GM18520 (cell line): ENCODE results near the gene CYS1.
"Not testable (repeated sequence)": the region's sequence is repeated elsewhere in the genome, so short reads cannot be mapped to it uniquely, and the experiment has no call there.

Experiments used
- ATAC-seq: cut with Tn5 transposase; IDR thresholded peaks from one replicate; pipeline ENCODE4 v1.9.1; 2021; ENCODE audit not compliant: unreplicated experiment

The CYS1 gene

DNA sequence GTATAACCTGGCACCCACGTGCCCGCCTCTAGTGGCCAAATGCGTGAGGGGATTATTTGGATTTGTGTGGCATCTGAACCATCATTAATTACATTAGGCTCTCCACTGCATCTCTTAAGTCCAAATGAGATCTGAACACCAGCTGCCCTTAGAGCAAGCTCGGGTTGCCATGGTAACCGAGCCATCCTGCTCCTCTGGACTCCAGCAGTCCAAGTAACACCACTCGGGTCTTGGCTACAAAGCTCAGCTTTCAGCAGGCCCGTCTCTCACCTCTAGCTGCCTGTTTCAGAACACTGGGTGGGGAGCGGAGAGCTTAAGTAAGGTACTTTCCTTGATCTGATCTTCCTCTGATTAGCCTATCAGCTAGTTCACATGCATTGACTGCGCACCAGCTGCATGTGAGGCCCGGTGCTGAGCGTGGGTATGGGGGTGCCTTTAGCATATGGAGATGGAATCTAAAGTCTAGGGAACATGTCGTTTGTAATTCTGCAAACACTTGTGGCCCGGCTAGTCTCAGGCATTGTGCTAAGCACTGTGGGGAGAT lies 14.1 kb upstream of the CYS1 start:
- ATAC-seq = no peak

DNA sequence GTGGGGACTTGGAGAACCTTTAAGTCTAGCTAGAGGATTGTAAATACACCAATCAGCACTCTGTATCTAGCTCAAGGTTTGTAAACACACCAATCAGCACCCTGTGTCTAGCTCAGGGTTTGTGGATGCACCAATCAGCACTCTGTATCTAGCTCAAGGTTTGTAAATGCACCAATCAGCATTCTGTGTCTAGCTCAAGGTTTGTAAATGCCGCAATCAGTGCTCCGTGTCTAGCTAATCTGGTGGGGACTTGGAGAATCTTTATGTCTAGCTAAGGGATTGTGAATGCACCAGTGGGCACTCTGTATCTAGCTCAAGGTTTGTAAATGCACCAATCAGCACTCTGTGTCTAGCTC lies 11.7 kb upstream of the CYS1 start:
- ATAC-seq = not testable (repeated sequence)

DNA sequence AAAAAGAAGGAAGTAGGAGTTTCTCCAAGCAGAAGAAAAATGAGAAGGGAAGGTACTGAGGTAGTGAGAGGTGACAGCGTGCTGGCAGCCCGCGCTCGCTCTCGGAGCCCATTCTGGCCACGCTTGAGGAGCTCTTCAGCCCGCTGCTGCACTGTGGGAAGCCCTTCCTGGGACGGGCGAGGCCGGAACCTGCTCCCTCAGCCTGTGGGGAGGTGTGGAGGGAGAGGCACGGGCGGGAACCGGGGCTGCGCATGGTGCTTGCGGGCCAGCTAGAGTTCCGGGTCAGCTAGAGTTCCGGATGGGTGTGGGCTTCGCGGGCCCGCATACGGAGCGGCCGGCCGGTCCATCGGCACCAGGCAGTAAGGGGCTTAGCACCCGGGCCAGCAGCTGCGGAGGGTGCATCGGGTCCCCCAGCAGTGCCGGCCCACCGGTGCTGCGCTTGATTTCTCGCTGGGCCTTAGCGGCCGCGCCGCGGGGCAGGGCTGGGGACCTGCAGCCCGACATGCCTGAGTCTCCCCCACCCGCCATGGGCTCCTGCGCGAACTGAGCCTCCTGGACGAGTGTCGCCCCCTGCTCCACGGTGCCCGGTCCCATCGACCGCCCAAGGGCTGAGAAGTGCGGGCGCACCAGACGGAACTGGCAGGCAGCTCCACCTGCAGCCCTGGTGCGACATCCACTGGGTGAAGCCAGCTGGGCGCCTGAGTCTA lies 11.1 kb upstream of the CYS1 start:
- ATAC-seq = no peak

DNA sequence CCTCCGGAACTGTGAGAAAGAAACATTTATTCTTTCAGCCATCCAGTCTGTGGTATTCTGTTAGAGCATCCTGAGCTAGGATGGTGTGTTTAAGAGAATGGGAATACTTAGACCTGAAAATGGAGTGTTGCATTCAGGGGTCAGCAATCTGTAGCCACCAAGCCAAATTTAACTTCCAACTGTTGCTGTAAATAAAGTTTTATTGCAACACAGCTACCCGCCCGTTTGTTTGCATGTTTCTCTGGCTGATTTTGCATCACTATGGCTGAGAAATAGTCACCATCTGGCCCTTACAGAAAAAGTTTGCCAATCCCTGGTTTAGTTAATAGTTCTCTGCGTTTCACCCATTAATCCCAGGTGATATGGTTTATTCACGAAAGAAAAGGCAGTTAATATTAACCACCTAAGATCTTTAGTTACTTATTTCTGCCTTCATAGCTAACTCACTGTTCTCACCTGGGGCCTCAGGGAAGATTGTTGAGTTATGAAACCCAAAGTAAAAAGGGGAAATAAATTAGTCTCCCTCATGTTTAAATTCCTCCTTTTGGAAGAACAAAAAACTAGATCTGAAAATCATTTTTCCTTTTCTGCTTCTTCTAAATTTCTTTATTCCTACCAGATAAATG lies 9.5 kb upstream of the CYS1 start:
- ATAC-seq = no peak

DNA sequence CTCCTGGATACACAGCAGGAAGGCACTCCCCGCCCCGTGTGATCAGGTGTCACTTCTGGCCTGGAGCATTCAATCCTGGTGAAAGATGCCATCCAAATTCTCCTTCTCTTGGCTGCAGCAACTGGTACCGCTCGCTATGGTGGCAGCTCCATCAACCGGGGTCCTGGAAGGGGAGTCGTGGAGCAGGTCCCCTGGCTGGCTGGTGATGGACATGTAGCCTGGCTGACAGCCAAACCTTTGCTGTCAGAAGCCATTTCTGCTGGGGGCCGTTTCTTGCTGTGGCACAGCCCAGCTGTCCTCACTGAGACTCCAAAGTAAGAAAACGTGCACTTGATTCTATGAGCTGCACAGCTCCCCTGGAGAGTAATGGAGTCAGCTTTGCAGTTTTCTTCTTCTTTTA lies 7.1 kb upstream of the CYS1 start:
- ATAC-seq = no peak

DNA sequence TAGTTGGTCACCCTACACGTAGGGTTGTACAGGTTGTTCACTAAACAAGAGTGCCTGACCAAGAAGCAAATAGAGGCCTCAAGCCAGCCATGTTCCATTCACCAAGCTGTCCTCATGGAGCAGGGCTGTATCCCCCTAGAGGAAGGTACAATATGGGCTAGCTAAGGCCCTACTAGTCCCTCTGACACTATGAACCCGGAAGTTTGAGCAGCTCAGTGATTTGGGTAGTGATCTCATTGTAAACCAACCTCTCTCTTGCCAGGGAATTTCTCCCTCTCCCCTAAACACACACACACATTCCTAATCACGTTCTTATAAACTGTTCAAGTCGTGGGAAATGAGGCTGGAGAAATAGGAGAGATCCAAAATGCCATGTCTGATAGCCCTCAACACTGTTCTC lies 6.7 kb upstream of the CYS1 start:
- ATAC-seq = no peak

DNA sequence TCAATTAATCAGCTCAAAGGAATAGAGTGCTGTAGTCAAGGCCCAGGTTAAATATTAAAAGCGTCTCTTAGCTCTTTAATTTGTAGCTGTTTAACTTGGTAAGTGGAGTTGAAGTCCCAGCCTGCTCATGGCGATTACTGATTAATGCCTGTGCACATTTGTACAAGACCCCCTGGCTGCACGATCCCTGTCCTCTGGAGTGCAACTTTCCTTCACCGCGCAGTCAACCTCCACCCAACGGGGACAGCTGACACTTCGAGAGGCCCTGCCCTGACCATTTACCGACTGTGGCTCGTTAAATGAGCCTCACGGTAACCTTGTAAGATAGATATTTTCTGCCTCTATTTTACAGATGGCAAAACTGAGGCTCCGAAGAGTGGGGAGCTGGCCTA lies 5.5 kb upstream of the CYS1 start:
- ATAC-seq = no peak

DNA sequence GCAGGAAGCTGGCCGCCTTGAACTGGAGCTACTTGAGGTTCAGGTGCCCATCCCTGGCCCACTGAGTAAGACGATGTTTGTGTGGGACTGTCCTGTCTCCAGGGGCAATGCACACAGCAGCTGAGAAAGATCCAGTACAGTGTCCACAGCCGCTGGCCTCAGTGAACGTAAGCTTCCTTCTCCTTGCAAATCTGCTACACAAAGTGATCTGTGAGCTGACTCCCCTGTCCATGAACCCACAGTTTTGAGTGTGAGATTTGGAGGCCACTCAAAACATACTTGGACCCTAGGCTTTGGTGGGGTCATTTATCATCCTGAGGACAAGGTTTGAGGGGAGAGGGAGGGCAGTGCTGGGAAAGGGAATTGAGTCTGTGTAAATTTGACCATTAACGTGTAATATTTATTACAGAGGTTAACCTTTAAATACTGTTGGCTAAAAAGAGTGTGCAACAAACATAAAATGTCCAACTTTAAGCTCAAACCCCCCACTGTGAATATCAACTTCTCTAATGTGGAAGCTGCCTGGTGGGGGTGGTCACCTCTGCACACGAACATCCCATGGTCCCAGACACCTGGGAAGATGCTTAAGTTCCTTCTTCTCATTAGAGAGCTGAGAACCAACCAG lies 4.9 kb upstream of the CYS1 start:
- ATAC-seq = no peak

DNA sequence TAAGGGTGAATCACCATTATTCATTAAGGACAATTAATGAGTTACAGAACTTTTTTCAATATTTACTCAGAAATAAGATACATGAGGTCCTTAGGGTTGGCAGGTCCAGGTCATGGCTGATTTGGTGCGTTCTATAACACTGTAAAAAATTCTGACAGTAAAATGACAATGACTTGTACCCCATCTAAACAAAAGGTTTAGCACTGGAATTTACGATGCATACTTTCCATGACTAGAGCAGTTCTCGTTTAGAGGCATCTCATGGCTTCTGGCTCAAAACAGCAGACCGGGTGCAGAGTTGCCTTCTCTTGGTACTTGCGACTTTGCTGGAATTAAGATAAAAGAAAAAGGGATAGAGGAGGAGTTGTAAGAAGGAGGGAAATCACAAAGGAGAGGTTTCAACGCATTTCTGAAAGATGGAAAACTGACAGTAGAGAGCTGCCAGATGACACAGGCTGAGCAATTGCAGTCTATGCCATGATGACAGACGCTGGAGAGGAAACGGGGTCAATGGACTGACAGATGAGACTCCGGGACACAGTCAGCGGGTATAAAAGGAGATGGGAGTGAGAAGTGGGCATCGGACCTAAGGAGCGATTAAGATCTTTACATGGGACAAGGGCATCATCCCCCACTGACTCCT lies 4.1 kb upstream of the CYS1 start:
- no peak for ATAC-seq

DNA sequence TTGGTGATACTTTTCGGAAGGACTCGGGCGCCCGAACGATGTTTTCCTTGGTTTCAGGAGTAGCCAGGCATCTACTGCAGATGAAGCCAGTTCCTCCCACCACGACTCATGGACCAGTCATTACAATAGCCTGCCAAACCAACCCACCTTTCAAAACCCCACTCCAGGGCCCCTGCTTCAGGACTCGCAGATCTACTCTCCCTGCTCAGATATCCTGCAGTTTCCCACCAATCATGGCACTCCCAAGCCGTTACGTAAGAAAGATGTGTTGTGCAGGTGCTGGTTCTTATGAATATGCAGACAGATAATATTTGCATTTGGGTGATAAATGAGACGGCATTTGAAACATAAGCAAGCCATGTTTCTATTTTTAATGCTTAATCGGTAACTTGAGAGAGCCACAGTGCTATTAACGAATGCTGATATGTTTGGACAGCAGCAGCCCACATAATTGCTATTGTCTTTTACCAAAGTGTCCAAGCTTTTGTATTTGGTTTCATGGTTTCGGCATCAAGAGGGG lies 3.5 kb upstream of the CYS1 start:
- no peak for ATAC-seq

DNA sequence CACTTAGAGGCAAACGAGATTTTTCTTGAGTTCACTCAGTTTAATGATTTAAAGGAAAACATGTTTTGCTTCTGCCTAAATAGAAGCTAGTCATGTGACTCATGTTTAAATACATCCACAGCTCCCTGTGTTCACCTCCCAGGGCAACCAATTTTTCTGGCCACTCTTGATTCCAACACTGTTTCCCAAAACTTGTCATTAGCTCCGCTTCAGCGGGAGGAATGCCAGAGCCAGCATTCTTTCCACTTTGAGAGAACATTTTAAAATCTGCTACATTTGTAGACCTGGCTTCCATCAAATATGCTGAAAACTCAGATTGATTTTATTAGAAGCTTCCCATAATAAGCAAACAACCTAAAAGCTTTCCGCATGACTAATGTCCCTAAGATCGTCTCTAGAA lies 2.8 kb upstream of the CYS1 start:
- ATAC-seq = no peak

DNA sequence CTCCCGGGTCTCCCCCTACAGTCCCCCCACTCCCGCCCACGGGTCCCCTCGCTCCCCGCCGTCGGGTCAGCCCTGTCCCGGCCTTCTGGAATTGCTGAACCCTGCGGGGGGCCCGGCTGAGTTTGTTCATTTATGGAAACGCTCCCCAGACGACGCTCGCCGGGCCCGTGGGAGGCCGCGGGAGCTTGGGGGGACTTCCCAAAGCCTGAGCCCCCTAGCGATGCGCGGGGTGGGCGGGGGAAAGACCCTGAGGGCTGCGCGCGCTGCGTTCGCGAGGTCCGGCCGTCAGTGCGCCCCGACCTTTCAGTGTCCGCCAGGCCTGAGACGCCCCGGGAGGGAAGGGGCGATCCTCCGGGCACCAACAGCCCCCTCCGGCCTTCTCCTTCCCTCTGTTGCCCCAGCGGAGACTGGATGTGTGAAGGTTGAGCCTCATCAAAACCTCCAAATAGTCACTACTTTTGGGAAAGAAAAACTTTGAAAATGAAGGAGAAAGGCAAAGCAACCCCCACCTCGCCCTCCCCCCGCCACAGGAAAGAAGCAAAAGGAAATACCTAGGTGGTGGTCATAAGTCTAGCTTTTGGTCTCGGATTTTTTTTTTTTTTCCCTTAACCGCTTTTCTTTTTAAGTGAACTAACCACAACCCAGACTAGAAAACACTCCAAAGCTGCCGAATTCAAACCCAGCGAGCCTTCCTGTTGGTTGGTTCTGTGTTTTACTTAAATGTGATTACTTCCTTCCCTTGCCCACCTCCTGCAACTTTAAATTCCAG lies 509 bp upstream of the CYS1 start:
- ATAC-seq = no peak

DNA sequence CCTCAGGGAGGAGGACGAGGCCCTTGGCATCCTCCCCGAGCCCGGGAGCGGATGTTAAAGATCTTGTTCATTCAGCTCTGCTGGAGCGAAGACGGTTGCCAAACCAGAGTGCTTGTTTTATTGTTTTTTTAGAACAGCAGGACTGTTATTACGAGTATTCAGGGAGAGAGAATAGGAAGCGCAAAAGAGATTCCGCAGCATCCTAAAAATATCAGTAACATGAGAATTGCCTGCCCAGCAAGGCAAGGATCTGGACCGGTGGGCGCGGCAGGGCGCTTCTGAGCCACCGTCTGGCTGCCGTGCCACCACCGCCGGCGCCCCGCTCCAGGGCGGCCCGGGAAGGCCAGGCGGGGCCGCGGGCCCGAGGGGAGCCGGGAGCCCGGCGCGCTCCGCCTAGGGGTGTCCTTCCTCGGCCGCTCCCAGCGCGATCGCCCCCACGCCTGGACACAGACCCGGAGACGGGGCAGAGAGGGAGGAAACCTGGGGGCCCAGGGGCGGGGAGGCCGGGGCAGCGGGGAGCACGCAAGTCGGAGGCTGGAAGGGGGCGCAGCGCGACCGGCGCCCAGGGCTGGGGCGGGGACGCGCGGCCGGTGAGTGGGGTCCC lies 843 bp downstream of the CYS1 start:
- no peak for ATAC-seq

DNA sequence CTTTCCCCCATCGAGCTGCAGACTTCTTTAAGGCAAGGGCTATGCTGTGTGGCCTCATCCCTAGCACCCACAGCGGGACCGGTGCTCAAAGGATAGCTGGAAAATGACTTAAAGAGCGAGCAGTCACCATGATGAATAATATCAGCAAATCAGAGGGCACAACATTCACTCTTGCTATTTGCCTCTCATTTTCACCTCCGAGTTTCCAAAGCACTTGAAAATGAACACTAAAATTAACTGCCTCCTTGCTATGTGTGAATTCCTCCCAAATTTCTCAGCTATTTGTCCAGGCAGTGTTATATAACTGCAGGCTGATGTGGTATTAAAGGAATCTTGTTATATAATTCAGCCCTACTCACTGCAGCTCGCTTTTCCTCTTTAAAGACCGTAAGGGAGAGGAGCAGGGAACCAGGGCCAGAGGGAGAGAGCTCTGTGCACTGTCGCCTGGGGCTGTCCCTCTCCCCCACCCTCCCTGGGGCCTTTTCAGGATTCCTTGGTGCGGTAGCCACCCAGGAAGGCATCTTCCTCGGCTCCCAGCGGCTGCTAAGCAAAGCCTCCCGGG lies 1.4 kb downstream of the CYS1 start:
- no peak for ATAC-seq

DNA sequence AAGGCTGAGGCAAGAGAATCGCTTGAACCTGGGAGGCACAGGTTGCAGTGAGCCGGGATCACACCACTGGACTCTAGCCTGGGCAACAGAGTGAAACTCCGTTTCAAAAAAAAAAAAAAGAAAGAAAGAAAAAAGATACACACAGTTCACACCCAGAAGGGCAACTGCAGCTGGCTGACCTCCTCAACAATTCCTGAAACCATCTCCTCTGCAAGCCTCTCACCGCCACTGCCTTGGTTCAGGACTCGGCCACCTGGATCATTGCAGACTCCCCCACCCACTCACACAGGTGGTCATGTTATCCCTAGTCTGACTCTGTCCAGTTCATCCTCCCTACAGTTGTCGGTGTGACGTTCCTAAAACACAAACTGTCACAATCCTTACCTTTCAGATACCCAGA lies 2.2 kb downstream of the CYS1 start:
- no peak for ATAC-seq

DNA sequence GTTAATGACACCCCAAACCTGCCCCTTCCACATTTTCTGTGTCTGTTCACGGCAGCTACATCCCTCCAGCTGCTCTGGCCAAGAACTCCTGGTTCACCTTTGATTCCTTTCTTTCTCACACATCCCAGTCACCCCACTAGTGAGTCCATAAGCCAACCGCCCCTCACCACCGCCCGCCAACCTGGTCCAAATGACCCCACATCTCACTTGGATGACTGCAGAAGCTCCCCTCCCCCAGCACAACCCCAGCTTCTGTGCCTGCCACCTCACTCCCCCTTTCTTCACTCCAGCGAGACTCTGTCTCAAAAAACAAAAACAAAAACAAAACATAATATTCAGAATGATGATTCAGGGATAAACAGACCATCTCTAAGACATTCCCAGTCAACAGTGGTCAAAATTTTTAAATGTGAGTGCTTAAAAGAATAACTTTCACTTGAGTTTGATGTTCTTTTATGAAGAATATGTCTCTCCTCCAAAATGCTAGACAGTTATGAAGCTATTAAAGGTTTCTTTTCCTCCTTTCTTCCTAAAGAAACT lies 3.2 kb downstream of the CYS1 start:
- ATAC-seq = no peak

DNA sequence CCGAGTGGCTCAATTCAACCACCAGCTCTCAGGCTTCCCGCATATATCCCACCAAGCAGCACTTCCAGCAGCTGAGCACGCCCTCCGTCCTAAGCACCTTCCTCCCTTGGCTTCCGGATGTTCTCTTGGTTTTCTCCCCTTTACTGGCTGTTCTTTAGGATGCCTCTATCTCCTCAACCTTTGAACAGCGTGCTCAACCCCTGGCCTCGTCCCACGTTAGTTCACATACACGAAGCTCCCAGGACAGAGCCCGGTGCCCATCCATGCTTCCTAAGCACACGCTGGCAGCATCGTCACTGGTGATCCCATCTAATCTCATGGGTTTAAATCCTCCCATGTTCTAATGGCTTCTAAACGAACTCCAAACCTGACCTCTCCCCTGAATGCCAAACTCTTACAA lies 3.7 kb downstream of the CYS1 start:
- ATAC-seq = no peak

DNA sequence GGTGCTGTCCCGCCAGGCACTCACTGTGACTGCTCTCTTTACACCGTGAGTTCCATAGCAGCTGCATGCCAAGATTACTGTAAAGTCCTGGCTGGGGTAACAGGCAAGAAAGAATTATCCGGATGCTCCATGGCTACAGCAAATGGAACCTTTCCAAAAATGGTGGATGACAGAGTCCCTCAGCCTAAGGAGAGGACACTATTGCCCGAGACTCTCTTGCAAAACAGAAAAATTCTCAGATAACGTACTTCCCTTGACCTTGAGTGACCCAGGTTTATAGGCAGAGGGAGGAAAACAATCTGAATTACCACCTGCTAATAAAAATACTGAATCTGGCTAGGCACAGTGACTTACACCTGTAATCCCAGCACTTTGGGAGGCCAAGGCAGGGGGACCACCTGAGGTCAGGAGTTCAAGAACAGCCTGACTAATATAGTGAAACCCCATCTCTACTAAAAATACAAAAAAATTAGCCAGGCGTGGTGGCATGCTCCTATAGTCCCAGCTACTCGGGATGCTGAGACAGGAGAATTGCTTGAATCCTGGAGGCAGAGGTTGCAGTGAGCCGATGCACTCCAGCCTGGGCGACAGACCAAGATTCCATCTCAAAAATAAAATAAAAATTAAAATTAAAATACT lies 4.5 kb downstream of the CYS1 start:
- ATAC-seq = no peak

DNA sequence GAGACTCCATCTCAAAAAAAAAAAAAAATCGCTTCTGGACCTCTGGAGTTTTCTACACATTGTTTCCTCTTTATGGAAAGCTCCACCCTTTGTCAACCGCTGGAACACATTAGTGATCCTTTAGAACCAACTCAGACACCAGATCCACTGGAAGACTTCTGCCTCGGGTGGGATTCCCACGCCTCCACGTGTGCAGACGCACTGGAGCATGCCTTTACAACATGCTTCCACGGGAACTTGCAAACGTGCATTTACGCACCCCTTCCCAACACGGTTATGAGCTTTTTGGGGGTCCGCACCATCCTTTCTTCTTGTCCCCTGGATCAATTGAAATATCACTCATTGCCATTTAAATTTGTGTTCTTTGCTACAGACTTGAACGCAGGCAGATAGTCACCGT lies 5.1 kb downstream of the CYS1 start:
- no peak for ATAC-seq

DNA sequence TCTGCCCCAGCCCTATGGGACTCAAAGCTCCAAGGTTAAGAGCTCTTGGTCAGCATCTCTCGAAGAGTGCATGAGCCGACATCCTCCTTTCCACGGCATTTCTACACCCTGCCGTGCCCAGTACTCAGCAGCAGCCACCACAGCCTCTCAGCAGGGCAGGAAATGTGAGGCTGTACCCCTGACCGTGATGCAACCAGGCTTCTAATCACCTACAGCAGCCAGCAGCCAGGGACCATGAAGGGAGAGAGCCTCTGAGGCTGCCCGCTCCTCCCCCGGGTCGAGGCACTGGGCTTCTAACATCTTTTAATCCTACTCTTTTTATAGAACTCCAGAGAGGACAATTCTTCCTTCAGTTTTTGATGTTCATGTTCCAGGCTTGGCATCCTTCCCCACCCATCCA lies 6.5 kb downstream of the CYS1 start:
- no peak for ATAC-seq
